ENCODE data around the gene RPTN. TPM values are rescaled to one million over a fixed set of nuclear protein-coding genes. Genes with fewer than 3 reads are reported as not detected.

RPTN gene
- total RNA-seq, 1 donor from 2014 or later, result not detected

- no peak for DNase-seq (ENCODE audit: low spot score)
These were observed 47.5 kb downstream of the RPTN start for GRCh38 chr1:152111515-152111968.

GRCh38 chr1:152110860-152111514 is 48.0 kb downstream of the RPTN start:
- DNase-seq (ENCODE audit: low spot score), result no peak

GRCh38 chr1:152110365-152110859 is 48.6 kb downstream of the RPTN start:
- no peak for DNase-seq (ENCODE audit: low spot score)

GRCh38 chr1:152109998-152110294 is 49.1 kb downstream of the RPTN start:
- no peak for DNase-seq (ENCODE audit: low spot score)

- no peak for DNase-seq (ENCODE audit: low spot score)
These were observed 49.6 kb downstream of the RPTN start for GRCh38 chr1:152109231-152109997.

- no peak for DNase-seq (ENCODE audit: low spot score)
These were observed 50.2 kb downstream of the RPTN start for GRCh38 chr1:152108882-152109222.

- no peak for DNase-seq (ENCODE audit: low spot score)
These were observed 50.8 kb downstream of the RPTN start for GRCh38 chr1:152107984-152108881.

- DNase-seq (ENCODE audit: low spot score), result no peak
These were observed 51.7 kb downstream of the RPTN start for GRCh38 chr1:152107031-152107983.

GRCh38 chr1:152104854-152105253 is 54.2 kb downstream of the RPTN start:
- no peak for DNase-seq (ENCODE audit: low spot score)

Other genes starting within 250 kb of the RPTN start
- gene THEM4, start 249.7 kb downstream of the RPTN start, total RNA-seq, result 28.2 TPM
- 152 TPM for gene S100A10, start 165.4 kb downstream of the RPTN start, total RNA-seq
- 1,471 TPM for gene S100A11, start 122.2 kb downstream of the RPTN start, total RNA-seq
- gene TCHHL1, start 70.2 kb downstream of the RPTN start, total RNA-seq, result not detected
- gene TCHH, start 43.8 kb downstream of the RPTN start, total RNA-seq, result not detected
- gene HRNR, start 65.0 kb upstream of the RPTN start, total RNA-seq, result not detected
- gene FLG, start 166.0 kb upstream of the RPTN start, total RNA-seq, result not detected
- gene FLG2, start 200.8 kb upstream of the RPTN start, total RNA-seq, result not detected